Activated CD4-positive, alpha-beta T cell treated with anti-CD3 and anti-CD28 coated beads, Interleukin-2, amount 50 U/mL, for 16 hours (primary cell): ENCODE measurements around the gene CKLF.

ENCODE experiments used
- DNase-seq: peaks from one replicate; pipeline ENCODE4 v3.0.0-alpha.2; 2020

The CKLF gene

GRCh38 chr16:66519482-66520373, 32.6 kb upstream of the CKLF start:
- no peak for DNase-seq

- DNase-seq = no peak
Observed at GRCh38 chr16:66520406-66521170, 31.8 kb upstream of the CKLF start.

GRCh38 chr16:66521252-66521713, 31.1 kb upstream of the CKLF start:
- no peak for DNase-seq

- DNase-seq = peak; percentile 98
Observed at GRCh38 chr16:66521951-66522771, 30.2 kb upstream of the CKLF start.

GRCh38 chr16:66522816-66523590, 29.4 kb upstream of the CKLF start:
- DNase-seq = no peak

- DNase-seq = peak; percentile 75
Observed at GRCh38 chr16:66523861-66524354, 28.5 kb upstream of the CKLF start.

- DNase-seq = peak; percentile 63
Observed at GRCh38 chr16:66524601-66525164, 27.7 kb upstream of the CKLF start.

GRCh38 chr16:66525396-66526180, 26.8 kb upstream of the CKLF start:
- no peak for DNase-seq

GRCh38 chr16:66528294-66528693, 24.1 kb upstream of the CKLF start:
- DNase-seq = no peak

GRCh38 chr16:66529475-66529874, 22.9 kb upstream of the CKLF start:
- no peak for DNase-seq

- no peak for DNase-seq
Observed at GRCh38 chr16:66534376-66534799, 18.0 kb upstream of the CKLF start.

GRCh38 chr16:66536525-66536924, 15.9 kb upstream of the CKLF start:
- DNase-seq = no peak

GRCh38 chr16:66537236-66537635, 15.1 kb upstream of the CKLF start:
- DNase-seq = no peak

GRCh38 chr16:66538910-66539309, 13.5 kb upstream of the CKLF start:
- DNase-seq = no peak

GRCh38 chr16:66539623-66540469, 12.5 kb upstream of the CKLF start:
- DNase-seq = no peak

GRCh38 chr16:66541388-66542355, 10.7 kb upstream of the CKLF start:
- no peak for DNase-seq

GRCh38 chr16:66542396-66542795, 10.0 kb upstream of the CKLF start:
- no peak for DNase-seq

- no peak for DNase-seq
Observed at GRCh38 chr16:66543541-66543940, 8.8 kb upstream of the CKLF start.
